Measurements from ENCODE around the gene SERPINB1.
A peak's percentile ranks its signal among the peaks of the same experiment; 100 is the strongest.

Gene SERPINB1

DNA sequence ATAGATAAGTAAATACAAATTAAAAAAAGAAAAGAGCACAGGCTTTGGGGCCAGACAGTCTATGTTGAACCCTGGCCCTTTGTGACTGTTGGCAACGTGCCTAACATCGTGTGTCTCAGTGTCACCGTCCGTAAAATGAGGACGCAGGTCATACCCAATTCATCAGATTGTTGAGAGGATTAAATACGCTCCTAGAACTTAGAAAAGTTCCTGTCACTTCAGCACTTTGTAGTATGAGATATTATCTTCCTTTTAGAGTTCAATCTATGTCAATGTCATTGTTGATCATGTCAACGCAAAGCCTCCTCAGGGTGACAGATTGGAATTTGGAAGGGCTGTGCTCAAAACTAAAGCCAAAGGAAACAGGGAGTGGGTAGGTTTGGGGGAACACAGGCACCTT lies 21.7 kb downstream of the SERPINB1 start:
- ChIA-PET CTCF (no interaction called here), POLR2A (no interaction called here)
- Histone ChIP-seq H3K4me1 (ENCODE audit: control insufficient read depth, insufficient read depth, low read length) (peaks cover 3% of the 10 kb centered on the region; the same call in 1 of the 2 replicates), H3K27ac (ENCODE audit: extremely low read depth, low read depth, low read length) (no peak overlapping the region), H3K36me3 (ENCODE audit: control insufficient read depth in 2 of 2, insufficient read depth in 1 of 2, low read length in 2 of 2) (no peaks in the 10 kb centered on the region), H3K4me3 (ENCODE audit: low read depth, low read length) (no peak overlapping the region), H3K9me3 (ENCODE audit: control insufficient read depth, insufficient read depth, low read depth, low read length) (no peaks in the 10 kb centered on the region)
- TF ChIP-seq ZBTB17 (tag by site-specific recombination; IDR thresholded peaks at IDR 0.05) (no peak), MYNN (tag by site-specific recombination; IDR thresholded peaks at IDR 0.05; ENCODE audit: borderline replicate concordance) (no peak), KLF16 (tag by site-specific recombination; IDR thresholded peaks at IDR 0.05) (no peak), ZNF639 (tag by site-specific recombination; IDR thresholded peaks at IDR 0.05) (no peak), ZBTB20 (tag by site-specific recombination; IDR thresholded peaks at IDR 0.05) (no peak), ZFHX2 (tag by site-specific recombination; conservative IDR thresholded peaks at IDR 0.05) (no peak), ZNF513 (tag by site-specific recombination; IDR thresholded peaks at IDR 0.05) (no peak), GLI4 (tag by site-specific recombination; IDR thresholded peaks at IDR 0.05) (no peak), ZNF416 (tag by site-specific recombination; IDR thresholded peaks at IDR 0.05) (no peak), SP2 (tag by site-specific recombination; IDR thresholded peaks at IDR 0.05) (no peak), ZNF510 (tag by site-specific recombination; IDR thresholded peaks at IDR 0.05; ENCODE audit: insufficient replicate concordance) (no peak)
- TF ChIP-seq, protein P1, sequence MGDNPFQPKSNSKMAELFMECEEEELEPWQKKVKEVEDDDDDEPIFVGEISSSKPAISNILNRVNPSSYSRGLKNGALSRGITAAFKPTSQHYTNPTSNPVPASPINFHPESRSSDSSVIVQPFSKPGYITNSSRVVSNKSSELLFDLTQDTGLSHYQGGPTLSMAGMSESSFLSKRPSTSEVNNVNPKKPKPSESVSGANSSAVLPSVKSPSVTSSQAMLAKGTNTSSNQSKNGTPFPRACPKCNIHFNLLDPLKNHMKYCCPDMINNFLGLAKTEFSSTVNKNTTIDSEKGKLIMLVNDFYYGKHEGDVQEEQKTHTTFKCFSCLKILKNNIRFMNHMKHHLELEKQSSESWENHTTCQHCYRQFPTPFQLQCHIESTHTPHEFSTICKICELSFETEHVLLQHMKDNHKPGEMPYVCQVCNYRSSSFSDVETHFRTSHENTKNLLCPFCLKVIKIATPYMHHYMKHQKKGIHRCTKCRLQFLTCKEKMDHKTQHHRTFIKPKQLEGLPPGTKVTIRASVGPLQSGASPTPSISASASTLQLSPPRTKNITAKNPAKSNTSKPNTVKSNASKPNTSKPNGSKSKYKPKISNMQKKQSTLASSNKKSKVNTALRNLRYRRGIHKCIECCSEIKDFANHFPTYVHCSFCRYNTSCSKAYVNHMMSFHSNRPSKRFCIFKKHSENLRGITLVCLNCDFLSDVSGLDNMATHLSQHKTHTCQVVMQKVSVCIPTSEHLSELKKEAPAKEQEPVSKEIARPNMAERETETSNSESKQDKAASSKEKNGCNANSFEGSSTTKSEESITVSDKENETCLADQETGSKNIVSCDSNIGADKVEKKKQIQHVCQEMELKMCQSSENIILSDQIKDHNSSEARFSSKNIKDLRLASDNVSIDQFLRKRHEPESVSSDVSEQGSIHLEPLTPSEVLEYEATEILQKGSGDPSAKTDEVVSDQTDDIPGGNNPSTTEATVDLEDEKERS (tag by site-specific recombination; IDR thresholded peaks at IDR 0.05), result no peak

DNA sequence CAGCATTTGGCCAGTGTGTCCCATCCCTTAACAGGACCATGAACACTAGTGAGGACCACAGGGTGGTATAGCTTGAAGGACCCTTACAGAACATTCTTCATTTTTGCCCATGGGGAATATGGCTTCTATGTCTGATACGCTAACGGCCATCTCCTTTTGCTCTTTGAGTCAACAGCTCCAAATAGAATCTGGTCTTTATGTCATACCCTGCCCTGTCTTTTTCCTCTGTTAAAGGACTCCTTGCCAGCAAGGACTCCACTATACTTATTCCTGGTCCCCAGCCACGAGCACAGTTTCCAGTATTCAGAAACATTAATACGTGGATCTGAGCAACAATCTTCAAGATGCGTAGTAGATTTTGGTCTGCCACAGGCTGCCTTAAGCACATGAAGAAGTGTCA lies 22.5 kb downstream of the SERPINB1 start:
- Histone ChIP-seq H3K36me3 (ENCODE audit: control insufficient read depth in 2 of 2, insufficient read depth in 1 of 2, low read length in 2 of 2) (no peaks in the 10 kb centered on the region), H3K9me3 (ENCODE audit: control insufficient read depth, insufficient read depth, low read depth, low read length) (no peaks in the 10 kb centered on the region), H3K4me3 (ENCODE audit: low read depth, low read length) (no peak overlapping the region), H3K4me1 (ENCODE audit: control insufficient read depth, insufficient read depth, low read length) (peaks cover 3% of the 10 kb centered on the region; the same call in 1 of the 2 replicates), H3K27ac (ENCODE audit: extremely low read depth, low read depth, low read length) (no peak overlapping the region)
- ChIA-PET CTCF (interaction anchor here (1.0 to 2.6 kb wide), 4 partner anchors 22 to 241 kb away, joined by 5 to 10 read pairs (median 5); partner anchors contain the start of gene SERPINB1), POLR2A (interaction anchor here (1.0 to 2.0 kb wide), 2 partner anchors 13 to 22 kb away, joined by 3 to 9 read pairs; partner anchors contain the start of gene SERPINB1)
- peak; percentile 39; the same call in 1 of the 2 replicates for TF ChIP-seq ZBTB20 (tag by site-specific recombination; IDR thresholded peaks at IDR 0.05)
- TF ChIP-seq ZSCAN18 (tag by site-specific recombination; IDR thresholded peaks at IDR 0.05), result no peak
- TF ChIP-seq ZFP69B (tag by site-specific recombination; IDR thresholded peaks at IDR 0.05), result no peak
- TF ChIP-seq ZNF24 (tag by site-specific recombination; IDR thresholded peaks at IDR 0.05), result no peak
